Colonic mucosa (tissue), 4 donors: Measurements from ENCODE around the gene IFNAR1. TPM values are rescaled to one million over a fixed set of nuclear protein-coding genes. Genes with fewer than 3 reads are reported as not detected.

ENCODE experiments used
- DNase-seq: peaks from one replicate; pipeline ENCODE4 v3.0.0-alpha.2; 2020
- H3K27ac ChIP-seq: fragments of 200-600 bp; one replicate; pipeline ENCODE4 v1.8.0; 2021
- H3K27me3 ChIP-seq: fragments of 200-600 bp; one replicate; pipeline ENCODE4 v1.8.0; 2021
- H3K36me3 ChIP-seq: fragments of 200-600 bp; one replicate; pipeline ENCODE4 v1.8.0; 2021
- H3K4me1 ChIP-seq: fragments of 200-600 bp; one replicate; pipeline ENCODE4 v1.8.0; 2021; ENCODE audit warnings: mild to moderate bottlenecking
- H3K4me3 ChIP-seq: fragments of 200-600 bp; one replicate; pipeline ENCODE4 v1.8.0; 2021
- H3K9ac ChIP-seq, 2 donors: one replicate each; pipeline ENCODE4 v1.7.0; 2013; ENCODE audit warnings: control low read depth in 2 of 2, low read depth in 2 of 2, low read length in 2 of 2
- H3K9me3 ChIP-seq: fragments of 200-600 bp; one replicate; pipeline ENCODE4 v1.8.0; 2021
- intact Hi-C: fragments of 100-400 bp; cut with DNase I; formaldehyde crosslinking; loops from one replicate; pipeline ENCODE4 v1.14.1; 2022
- total RNA-seq, 2 donors: library from RNA; stranded (reverse); fragmentation: NEBNext Ultra II Directional in 1 of 2; extraction: Animal tissue kit (Norgen Biotek cat#: 25700) in 1 of 2; gene quantifications; one replicate each; pipeline ENCODE4 v1.2.1, GENCODE V29; 2021
- TF ChIP-seq, protein P1 (sequence below): fragments of 200-600 bp; IDR thresholded peaks from one replicate; pipeline ENCODE4 v1.8.0; 2022; ENCODE audit warnings: antibody characterized with exemption, mild to moderate bottlenecking
- donor health status: healthy.
- donor health status: DM: no; HTN: no; CAD: no.
- donor health status: DM: no; HTN: no; CAD: no.

Gene IFNAR1
- total RNA-seq, 2 donors from 2014 or later: 32.3 to 62.2 TPM

GRCh38 chr21:33300701-33301631 is 23.8 kb upstream of the IFNAR1 start:
- Histone ChIP-seq H3K9me3 (no peaks in the 10 kb centered on the region), H3K4me3 (no peak overlapping the region), H3K27ac (peak overlapping the region; percentile 72), H3K9ac (peak overlapping the region in 1 of 2 donors; percentile 27), H3K36me3 (no peaks in the 10 kb centered on the region), H3K4me1 (no peaks in the 10 kb centered on the region), H3K27me3 (no peaks in the 10 kb centered on the region)
- TF ChIP-seq, protein P1, sequence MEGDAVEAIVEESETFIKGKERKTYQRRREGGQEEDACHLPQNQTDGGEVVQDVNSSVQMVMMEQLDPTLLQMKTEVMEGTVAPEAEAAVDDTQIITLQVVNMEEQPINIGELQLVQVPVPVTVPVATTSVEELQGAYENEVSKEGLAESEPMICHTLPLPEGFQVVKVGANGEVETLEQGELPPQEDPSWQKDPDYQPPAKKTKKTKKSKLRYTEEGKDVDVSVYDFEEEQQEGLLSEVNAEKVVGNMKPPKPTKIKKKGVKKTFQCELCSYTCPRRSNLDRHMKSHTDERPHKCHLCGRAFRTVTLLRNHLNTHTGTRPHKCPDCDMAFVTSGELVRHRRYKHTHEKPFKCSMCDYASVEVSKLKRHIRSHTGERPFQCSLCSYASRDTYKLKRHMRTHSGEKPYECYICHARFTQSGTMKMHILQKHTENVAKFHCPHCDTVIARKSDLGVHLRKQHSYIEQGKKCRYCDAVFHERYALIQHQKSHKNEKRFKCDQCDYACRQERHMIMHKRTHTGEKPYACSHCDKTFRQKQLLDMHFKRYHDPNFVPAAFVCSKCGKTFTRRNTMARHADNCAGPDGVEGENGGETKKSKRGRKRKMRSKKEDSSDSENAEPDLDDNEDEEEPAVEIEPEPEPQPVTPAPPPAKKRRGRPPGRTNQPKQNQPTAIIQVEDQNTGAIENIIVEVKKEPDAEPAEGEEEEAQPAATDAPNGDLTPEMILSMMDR: no peak
- intact Hi-C loops: no loop called here
- peak; percentile 23 for DNase-seq

DNA sequence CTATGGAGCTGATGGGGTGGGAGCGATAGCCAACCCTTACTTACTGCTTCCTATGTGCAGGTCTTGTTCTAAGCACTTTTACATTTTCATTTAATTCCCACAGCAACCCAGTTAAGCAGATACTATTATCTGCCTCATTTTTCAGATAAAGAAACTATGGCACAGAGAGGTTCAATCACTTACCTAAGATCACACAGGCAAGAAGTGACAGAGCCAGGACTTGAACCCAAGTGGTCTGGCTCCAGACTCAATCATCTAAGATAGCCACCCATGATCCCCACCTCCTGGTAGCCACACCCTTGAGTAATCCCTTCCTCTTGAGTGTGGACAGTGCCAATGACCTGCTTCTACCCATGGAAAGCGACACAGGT is 23.2 kb upstream of the IFNAR1 start:
- TF ChIP-seq, protein P1: no peak
- no peaks in the 10 kb centered on the region for H3K4me1 ChIP-seq
- intact Hi-C loops: no loop called here
- H3K4me3 ChIP-seq: no peak overlapping the region
- H3K9ac ChIP-seq: peak overlapping the region in 1 of 2 donors; percentile 27
- no peaks in the 10 kb centered on the region for H3K36me3 ChIP-seq
- DNase-seq: peak; percentile 10
- no peaks in the 10 kb centered on the region for H3K9me3 ChIP-seq
- peak overlapping the region; percentile 72 for H3K27ac ChIP-seq
- H3K27me3 ChIP-seq: no peaks in the 10 kb centered on the region

- no peaks in the 10 kb centered on the region for H3K27me3 ChIP-seq
- H3K9ac ChIP-seq: no peak overlapping the region
- no peak for DNase-seq
- no peaks in the 10 kb centered on the region for H3K36me3 ChIP-seq
- no peaks in the 10 kb centered on the region for H3K9me3 ChIP-seq
- H3K4me3 ChIP-seq: no peak overlapping the region
- intact Hi-C loops: no loop called here
- H3K4me1 ChIP-seq: no peaks in the 10 kb centered on the region
- TF ChIP-seq, protein P1: no peak
- H3K27ac ChIP-seq: peak overlapping the region; percentile 72
These were observed 22.7 kb upstream of the IFNAR1 start for GRCh38 chr21:33302055-33302454.

DNA sequence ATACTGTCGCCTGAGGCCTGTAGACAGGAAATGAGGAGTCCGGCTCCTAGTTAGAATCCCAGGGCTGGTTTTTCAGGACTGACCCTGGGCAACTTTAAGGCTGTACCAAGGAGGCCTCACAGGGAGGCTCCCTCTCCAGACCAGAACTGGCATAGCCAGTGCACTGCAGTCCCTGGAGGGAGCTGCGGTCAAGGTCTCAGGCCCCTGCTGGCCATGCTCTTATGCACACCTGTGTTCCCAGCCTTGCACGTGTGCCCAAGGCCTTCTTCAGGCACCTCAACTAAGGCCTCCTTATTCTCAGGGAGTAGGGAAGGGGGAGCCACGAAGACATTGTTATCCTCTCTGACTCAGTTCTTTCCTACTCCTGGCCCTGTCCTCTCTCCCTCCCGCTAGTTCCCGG is 22.0 kb upstream of the IFNAR1 start:
- H3K27me3 ChIP-seq: no peaks in the 10 kb centered on the region
- peak; percentile 15 for DNase-seq
- H3K9ac ChIP-seq: no peak overlapping the region
- no peak overlapping the region for H3K27ac ChIP-seq
- H3K9me3 ChIP-seq: no peaks in the 10 kb centered on the region
- no peaks in the 10 kb centered on the region for H3K4me1 ChIP-seq
- intact Hi-C loops: no loop called here
- TF ChIP-seq, protein P1: no peak
- H3K36me3 ChIP-seq: no peaks in the 10 kb centered on the region
- H3K4me3 ChIP-seq: no peak overlapping the region

GRCh38 chr21:33305344-33305671 is 19.5 kb upstream of the IFNAR1 start:
- Histone ChIP-seq H3K4me1 (no peaks in the 10 kb centered on the region), H3K36me3 (no peaks in the 10 kb centered on the region), H3K9me3 (no peaks in the 10 kb centered on the region), H3K9ac (no peak overlapping the region), H3K27me3 (no peaks in the 10 kb centered on the region), H3K4me3 (no peak overlapping the region), H3K27ac (no peak overlapping the region)
- DNase-seq: peak; percentile 7
- intact Hi-C loops: no loop called here
- TF ChIP-seq, protein P1: no peak
